ENCODE data around the gene A4GALT. TPM values are rescaled to one million over a fixed set of nuclear protein-coding genes. Genes with fewer than 3 reads are reported as not detected.

The A4GALT gene
- polyA plus RNA-seq, 1 experiment, result 1.8 TPM

DNA sequence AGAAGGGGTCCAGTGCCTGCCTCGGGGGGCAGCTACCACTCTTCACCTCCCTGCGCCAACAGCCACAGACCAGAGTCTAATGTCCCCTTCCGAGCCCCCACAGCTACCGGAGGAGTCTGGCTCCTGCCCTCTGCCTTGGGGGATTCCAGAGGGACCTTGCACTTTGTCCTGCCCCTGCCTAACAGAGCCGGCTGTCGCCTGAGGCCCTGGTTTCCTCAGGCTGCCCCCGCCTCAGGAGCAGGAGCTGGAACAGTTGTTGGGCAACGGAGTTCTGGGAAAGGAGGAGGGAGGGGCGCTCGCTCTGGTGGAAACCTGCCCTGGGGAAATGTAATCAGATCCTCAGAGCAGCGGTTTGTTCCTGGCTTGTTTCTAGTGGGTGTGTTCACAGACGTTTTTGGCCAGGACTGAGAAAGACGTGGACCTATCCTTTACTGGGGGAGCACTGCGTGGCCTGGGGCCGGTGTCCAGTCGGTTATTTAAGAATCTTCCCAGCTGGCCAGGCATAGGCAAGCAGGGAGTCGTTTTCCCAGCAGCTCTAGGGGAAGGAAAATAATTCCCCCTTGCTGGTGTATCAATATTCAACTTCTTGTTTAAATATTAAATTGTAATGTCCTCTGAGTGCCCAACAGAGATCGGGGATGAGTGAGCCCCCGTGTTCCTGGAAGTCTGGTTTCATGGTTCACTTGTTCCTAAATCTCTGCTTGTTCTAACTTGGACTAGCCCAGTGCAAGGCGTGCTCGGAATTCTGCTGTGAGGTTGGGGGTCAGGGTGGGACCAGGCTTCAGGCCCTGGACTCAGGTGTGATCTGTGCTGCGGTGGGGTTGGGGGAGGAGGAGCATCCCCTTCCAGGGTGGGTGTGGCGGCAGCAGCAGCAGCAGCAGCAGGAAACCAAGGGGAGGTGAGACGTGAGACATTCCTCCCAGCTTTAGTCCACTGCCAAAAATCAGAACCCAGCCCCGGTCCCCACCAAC lies 32.1 kb downstream of the A4GALT start:
- TF ChIP-seq, protein P1, sequence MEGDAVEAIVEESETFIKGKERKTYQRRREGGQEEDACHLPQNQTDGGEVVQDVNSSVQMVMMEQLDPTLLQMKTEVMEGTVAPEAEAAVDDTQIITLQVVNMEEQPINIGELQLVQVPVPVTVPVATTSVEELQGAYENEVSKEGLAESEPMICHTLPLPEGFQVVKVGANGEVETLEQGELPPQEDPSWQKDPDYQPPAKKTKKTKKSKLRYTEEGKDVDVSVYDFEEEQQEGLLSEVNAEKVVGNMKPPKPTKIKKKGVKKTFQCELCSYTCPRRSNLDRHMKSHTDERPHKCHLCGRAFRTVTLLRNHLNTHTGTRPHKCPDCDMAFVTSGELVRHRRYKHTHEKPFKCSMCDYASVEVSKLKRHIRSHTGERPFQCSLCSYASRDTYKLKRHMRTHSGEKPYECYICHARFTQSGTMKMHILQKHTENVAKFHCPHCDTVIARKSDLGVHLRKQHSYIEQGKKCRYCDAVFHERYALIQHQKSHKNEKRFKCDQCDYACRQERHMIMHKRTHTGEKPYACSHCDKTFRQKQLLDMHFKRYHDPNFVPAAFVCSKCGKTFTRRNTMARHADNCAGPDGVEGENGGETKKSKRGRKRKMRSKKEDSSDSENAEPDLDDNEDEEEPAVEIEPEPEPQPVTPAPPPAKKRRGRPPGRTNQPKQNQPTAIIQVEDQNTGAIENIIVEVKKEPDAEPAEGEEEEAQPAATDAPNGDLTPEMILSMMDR (IDR thresholded peaks at IDR 0.05; ENCODE audit: low read depth, low read length), result no peak
- peaks cover 6% of the 10 kb centered on the region; the same call in 1 of the 2 replicates for H3K9me3 ChIP-seq (ENCODE audit: control insufficient read depth, insufficient read depth, low read length)
- H3K27ac ChIP-seq (ENCODE audit: low read depth, low read length), result peak overlapping the region; percentile 75
- no peaks in the 10 kb centered on the region for H3K27me3 ChIP-seq (ENCODE audit: control insufficient read depth, insufficient read depth, low read length)
- ChIA-PET CTCF (interaction anchor here (0.6 to 1.5 kb wide), 2 partner anchors 91 to 132 kb away, joined by 3 read pairs; no protein-coding TSS in a partner anchor), POLR2A (interaction anchor here (0.6 kb wide), 1 partner anchor 33 kb away, joined by 3 read pairs; no protein-coding TSS in a partner anchor)
- peak; percentile 78 for DNase-seq (ENCODE audit: low read depth, low spot score)
- no peak overlapping the region for H3K4me3 ChIP-seq (ENCODE audit: low read depth, low read length)

DNA sequence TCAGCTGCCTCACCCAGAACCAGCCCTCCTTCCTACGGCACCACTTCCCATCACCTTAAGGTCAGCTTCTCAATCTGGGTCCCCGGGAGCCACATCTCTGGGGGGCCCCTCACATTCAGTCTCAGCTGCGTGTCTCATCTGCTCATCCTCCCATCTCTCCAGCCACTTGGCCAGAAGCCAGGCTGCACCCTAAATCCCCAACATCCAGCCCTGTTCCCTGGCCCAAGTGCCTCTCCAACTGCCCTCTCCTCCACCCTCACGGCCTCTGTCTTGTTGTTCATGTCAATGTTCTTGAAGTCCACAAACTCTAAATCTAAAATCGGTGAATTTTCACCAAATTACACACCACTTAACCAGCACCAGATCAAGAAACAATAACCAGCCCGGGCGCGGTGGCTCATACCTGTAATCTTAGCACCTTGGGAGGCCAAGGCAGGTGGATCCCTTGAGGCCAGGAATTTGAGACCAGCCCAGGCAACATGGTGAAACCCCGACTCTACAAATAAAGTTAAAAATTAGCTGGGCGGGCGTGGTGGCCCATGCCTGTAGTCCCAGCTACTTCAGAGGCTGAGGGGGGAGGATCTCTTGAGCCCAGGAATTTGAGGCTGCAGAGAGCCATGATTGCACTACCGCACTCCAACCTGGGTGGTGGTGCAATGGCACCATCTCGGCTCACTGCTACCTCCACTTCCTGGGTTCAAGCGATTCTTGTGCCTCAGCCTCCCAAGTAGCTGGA lies 33.7 kb downstream of the A4GALT start:
- no peak overlapping the region for H3K27ac ChIP-seq (ENCODE audit: low read depth, low read length)
- ChIA-PET CTCF (interaction anchor here (0.8 kb wide), 1 partner anchor 133 kb away, joined by 3 read pairs; no protein-coding TSS in a partner anchor), POLR2A (no interaction called here)
- H3K9me3 ChIP-seq (ENCODE audit: control insufficient read depth, insufficient read depth, low read length), result no peaks in the 10 kb centered on the region
- DNase-seq (ENCODE audit: low read depth, low spot score), result no peak
- TF ChIP-seq, protein P1 (IDR thresholded peaks at IDR 0.05; ENCODE audit: low read depth, low read length), result no peak
- H3K4me3 ChIP-seq (ENCODE audit: low read depth, low read length), result no peak overlapping the region
- H3K27me3 ChIP-seq (ENCODE audit: control insufficient read depth, insufficient read depth, low read length), result no peaks in the 10 kb centered on the region

DNA sequence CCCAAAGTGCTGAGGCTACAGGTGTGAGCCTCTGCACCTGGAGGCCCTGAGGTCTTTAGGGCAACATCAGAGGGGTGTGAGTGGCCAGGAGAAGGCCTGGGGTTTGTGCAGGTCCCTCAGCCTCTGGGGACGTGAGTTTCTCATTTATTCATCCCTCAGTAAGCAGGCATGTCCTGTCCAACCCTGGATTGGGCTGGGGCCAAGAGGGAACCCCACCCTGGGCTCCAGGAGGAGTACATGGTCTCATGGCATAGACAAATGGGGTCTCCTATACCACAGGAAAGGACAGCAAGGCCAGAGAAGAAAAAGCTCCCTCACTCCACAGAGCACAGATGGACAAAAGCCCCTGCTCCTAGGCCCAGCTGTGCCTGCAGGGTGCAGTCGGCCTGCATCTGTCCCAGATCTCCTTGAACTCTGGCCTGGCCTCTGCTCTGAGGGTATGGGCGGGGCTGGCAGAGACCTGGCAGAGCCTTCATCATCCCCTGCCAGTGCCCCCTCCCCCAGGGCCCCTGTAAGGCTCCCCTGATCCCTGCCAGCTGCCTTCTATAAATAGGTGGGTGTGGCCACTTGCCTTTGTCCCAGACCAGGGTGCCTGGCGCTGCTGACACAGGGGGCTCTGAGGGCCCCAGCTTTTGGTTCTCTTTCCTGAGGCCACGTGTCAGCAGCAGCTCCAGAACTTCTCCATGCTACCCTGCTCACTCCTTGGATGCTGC lies 34.6 kb downstream of the A4GALT start:
- no peak overlapping the region for H3K4me3 ChIP-seq (ENCODE audit: low read depth, low read length)
- H3K27me3 ChIP-seq (ENCODE audit: control insufficient read depth, insufficient read depth, low read length), result no peaks in the 10 kb centered on the region
- ChIA-PET POLR2A (no interaction called here), CTCF (no interaction called here)
- no peak overlapping the region for H3K27ac ChIP-seq (ENCODE audit: low read depth, low read length)
- no peaks in the 10 kb centered on the region for H3K9me3 ChIP-seq (ENCODE audit: control insufficient read depth, insufficient read depth, low read length)
- TF ChIP-seq, protein P1 (IDR thresholded peaks at IDR 0.05; ENCODE audit: low read depth, low read length), result no peak
- DNase-seq (ENCODE audit: low read depth, low spot score), result no peak

DNA sequence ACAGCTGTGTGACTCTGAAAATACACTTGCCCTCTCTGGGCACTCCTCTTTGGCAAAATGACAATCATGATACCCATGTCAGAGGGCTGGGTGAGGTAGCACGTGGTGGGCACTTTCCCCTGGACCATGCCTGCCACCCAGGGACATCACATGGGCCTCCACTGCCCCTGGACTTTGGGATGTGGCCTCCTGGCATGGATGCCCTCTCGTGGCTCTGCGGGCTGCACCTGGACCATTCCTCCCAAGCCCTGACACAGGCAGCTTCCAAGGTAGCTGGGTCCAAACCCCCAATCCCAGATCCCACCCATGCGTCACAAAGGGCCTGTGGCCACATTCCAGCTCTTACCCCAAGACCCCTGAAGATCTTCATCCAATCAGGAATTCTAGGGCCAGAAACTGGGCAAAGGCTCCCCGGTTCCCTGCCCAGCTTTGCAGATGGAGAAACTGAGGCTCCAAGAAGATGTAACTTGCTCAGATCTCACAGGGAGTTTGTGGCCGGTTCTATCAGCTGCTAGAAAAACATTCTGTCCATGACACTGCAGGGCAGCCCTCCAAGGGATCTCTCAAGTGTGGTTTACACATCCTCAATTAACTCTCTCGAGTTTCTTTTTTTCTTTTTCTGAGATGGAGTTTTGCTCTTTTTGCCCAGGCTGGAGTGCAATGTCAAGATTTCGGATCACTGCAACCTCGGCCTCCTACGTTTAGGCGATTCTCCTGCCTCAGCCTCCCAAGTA lies 36.0 kb downstream of the A4GALT start:
- POLR2A ChIA-PET, result no interaction called here

More for the DNA sequence above, 36.0 kb downstream of the A4GALT start:
- no peak overlapping the region for H3K4me3 ChIP-seq (ENCODE audit: low read depth, low read length)
- no peaks in the 10 kb centered on the region for H3K27me3 ChIP-seq (ENCODE audit: control insufficient read depth, insufficient read depth, low read length)
- H3K27ac ChIP-seq (ENCODE audit: low read depth, low read length), result no peak overlapping the region
- CTCF ChIA-PET, result interaction anchor here (0.9 to 1.1 kb wide), 2 partner anchors 135 to 136 kb away, joined by 3 to 4 read pairs; no protein-coding TSS in a partner anchor
- no peaks in the 10 kb centered on the region for H3K9me3 ChIP-seq (ENCODE audit: control insufficient read depth, insufficient read depth, low read length)
- no peak for DNase-seq (ENCODE audit: low read depth, low spot score)
- TF ChIP-seq, protein P1 (IDR thresholded peaks at IDR 0.05; ENCODE audit: low read depth, low read length), result no peak
